ENCODE data around the gene RNU2-1.
"Not testable (repeated sequence)": the region's sequence is repeated elsewhere in the genome, so short reads cannot be mapped to it uniquely, and the experiment has no call there.

RNU2-1 gene

DNA sequence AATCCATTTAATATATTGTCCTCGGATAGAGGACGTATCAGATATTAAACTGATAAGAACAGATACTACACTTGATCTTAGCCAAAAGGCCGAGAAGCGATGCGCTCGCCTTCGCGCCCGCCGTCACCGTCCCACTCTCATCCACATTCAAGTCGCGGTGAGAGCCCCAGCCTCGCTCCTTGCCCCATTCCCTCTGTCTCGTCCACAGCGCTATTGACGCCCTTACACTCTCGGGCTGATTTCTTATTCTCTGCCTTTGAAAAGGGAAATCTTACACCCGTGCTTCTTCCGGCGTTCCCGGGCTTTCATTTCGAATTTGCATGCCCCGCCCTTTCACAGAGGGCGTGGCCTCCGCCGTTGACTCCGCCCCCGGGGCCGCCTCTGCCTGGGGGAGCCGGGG is at the start of gene RNU2-1:
RNU2-1 (minus strand) TSS at position 101 of the 400 bp plus-strand sequence.
- DNase-seq (ENCODE audit: low read depth, low spot score) = not testable (repeated sequence)

GRCh38 chr17:43272914-43273313 is 39.1 kb upstream of the RNU2-1 start:
- DNase-seq (ENCODE audit: low read depth, low spot score) = not testable (repeated sequence)

DNA sequence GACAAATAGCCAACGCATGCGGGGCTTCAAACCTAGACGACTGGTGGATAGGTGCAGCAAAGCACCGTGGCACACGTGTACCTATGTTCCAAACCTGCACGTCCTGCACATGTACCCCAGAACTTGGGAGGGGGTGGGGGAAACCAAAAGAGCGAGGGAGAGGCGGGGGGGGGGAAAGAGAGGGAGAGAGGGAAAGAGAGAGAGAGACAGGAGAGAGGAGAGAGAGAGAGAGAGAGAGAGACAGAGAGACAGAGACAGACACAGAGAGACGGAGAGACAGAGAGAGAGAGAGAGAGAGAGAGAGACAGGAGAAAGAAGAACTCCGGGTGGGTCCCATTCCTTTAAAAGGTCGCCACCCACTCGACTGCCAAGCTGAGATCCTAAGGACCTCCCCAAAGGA is 38.7 kb upstream of the RNU2-1 start:
- not testable (repeated sequence) for DNase-seq (ENCODE audit: low read depth, low spot score)

GRCh38 chr17:43270552-43271504 is 37.1 kb upstream of the RNU2-1 start:
- not testable (repeated sequence) for DNase-seq (ENCODE audit: low read depth, low spot score)

DNA sequence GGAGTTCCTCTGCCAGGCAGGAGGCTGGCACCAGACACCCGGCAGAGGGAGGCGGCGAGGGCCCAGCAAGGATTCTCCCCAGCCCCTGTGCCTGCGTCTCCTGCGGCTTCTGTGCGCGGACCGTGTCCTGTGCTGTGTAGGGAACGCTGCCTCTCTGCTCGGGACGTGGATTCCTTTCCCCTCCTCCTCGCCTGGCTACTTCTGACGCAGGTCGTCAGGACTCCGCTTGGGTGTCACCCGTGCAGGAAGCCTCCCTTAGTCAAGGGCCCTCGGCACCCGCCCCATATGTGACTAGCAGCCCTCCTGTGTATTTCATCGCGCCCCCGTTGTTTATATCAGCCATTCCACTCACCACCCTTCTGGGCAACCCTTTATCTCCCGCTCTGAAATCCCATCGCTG is 12.7 kb upstream of the RNU2-1 start:
- DNase-seq (ENCODE audit: low read depth, low spot score) = not testable (repeated sequence)

DNA sequence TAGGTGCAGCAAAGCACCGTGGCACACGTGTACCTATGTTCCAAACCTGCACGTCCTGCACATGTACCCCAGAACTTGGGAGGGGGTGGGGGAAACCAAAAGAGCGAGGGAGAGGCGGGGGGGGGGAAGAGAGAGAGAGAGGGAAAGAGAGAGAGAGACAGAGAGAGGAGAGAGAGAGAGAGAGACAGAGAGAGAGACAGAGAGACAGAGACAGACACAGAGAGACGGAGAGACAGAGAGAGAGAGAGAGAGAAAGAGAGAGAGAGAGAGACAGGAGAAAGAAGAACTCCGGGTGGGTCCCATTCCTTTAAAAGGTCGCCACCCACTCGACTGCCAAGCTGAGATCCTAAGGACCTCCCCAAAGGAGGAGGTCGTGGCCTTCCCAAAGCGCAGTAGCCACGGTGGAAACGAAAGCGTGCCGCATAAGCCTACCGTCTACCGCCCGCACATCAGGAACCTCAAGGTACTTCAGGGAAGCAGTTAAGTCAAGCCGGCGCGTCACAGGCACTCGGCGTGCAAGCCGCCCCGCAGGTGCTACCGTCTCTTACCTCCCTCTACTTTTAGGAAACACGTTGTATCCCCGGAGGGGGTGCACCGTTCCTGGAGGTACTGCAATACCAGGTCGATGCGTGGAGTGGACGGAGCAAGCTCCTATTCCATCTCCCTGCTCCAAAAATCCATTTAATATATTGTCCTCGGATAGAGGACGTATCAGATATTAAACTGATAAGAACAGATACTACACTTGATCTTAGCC is 7.0 kb upstream of the RNU2-1 start:
- DNase-seq (ENCODE audit: low read depth, low spot score) = not testable (repeated sequence)

DNA sequence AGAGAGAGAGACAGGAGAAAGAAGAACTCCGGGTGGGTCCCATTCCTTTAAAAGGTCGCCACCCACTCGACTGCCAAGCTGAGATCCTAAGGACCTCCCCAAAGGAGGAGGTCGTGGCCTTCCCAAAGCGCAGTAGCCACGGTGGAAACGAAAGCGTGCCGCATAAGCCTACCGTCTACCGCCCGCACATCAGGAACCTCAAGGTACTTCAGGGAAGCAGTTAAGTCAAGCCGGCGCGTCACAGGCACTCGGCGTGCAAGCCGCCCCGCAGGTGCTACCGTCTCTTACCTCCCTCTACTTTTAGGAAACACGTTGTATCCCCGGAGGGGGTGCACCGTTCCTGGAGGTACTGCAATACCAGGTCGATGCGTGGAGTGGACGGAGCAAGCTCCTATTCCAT is 5.8 kb upstream of the RNU2-1 start:
- not testable (repeated sequence) for DNase-seq (ENCODE audit: low read depth, low spot score)

DNA sequence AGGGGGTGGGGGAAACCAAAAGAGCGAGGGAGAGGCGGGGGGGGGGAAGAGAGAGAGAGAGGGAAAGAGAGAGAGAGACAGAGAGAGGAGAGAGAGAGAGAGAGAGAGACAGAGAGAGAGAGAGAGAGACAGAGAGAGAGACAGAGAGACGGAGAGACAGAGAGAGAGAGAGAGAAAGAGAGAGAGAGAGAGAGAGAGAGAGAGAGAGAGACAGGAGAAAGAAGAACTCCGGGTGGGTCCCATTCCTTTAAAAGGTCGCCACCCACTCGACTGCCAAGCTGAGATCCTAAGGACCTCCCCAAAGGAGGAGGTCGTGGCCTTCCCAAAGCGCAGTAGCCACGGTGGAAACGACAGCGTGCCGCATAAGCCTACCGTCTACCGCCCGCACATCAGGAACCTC is 514 bp downstream of the RNU2-1 start:
- not testable (repeated sequence) for DNase-seq (ENCODE audit: low read depth, low spot score)

DNA sequence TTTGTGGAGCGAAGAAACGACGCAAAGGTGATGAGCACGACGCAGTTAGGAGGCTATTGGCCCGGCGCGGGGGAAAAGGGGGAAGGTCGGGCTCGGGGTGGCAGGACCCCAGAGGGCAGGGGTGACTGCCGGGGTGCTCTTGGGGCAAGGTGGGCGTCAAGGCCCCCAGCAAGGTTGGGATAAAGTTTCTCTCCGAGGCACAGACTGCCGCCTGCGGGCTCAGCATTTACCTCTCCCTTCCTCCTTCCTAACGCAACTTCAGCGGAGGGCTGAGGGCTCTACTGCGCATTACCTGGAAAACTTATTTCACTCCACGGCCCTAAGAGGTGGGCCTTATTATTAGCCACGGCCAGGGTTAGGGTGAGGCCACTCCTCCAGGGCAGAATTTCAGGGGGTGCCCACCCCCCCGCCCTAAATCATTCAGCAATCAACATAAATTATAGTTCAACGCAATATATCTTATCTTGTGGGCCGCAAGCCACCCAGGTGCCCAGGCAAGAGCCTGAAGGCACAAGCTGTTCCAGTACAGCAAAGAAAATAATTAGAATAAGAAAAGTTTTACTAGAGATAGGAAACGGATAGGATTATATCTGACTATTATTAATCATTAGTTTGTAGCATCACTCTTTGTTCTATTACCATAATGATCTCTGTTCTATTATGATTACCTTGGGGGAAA is 1.6 kb downstream of the RNU2-1 start:
- DNase-seq (ENCODE audit: low read depth, low spot score) = not testable (repeated sequence)

- not testable (repeated sequence) for DNase-seq (ENCODE audit: low read depth, low spot score)
Observed at GRCh38 chr17:43231205-43232020, 2.4 kb downstream of the RNU2-1 start.

DNA sequence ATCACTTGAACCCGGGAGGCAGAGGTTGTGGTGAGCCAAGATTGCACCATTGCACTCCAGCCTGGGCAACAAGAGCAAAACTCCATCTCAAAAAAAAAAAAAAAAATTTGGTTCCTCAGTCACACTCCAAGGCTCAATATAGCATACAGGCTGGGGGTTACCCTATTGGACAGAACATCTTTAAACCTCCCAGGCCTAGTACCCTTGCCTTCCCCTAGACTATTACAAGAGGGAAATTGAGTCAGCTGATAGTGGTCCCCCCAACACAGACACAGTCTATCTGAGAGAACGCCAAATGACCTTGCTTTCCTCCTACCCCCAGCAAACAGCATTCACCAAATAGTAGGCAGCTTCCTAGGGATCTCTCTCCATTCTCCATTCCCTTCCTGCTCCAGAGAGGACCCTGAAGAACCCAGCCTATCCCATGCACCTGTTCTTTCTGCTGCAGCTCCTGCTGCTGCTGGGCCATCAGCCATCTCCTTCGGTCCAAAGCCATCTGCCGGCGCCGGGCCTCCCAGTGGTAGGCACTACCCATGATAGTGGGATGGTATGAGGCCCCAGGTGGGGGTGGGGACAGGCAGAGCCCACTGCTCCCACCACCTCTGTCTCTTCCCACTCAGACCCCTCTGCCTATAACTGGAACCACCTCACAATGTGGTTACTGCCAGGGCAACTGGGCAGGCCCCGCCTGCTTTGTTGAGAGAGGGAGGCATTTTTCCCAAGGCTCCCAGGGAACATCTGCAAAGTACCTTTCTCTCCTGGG is 5.6 kb downstream of the RNU2-1 start, which contains the start of gene CCDC200:
CCDC200 (minus strand) TSS at position 604 of the 763 bp plus-strand sequence; CDS start at position 535, 69 bp downstream.
- DNase-seq (ENCODE audit: low read depth, low spot score) = not testable (repeated sequence)

GRCh38 chr17:43226393-43226792 is 7.4 kb downstream of the RNU2-1 start:
- DNase-seq (ENCODE audit: low read depth, low spot score) = no peak

DNA sequence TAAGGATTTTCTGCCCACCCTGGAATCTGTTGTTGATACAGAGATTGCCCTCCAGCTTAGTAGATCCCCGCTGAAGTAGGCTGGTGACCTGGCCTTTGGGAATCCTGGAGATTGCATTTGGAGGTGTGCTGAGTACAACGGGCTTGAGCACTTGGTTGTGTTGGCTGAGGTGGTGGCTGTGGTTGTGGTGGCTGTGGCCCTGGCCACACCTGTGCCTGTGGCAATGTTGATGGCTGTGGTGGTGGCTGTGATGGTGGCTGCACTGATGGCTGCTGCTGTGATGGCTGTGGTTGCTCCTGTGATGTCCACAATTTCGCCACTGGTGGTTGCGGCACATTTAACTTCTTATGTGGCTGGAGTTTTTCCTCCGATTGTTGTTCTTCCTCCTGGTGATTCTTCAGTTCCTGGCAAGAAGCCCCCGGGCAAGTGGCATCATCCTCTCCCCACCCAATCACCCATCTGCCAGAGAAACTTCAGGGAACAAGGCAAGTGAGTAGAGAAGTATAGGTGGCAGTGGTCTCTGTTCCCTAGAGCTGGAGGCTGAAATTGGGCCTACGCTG is 9.6 kb downstream of the RNU2-1 start:
- DNase-seq (ENCODE audit: low read depth, low spot score) = no peak

DNA sequence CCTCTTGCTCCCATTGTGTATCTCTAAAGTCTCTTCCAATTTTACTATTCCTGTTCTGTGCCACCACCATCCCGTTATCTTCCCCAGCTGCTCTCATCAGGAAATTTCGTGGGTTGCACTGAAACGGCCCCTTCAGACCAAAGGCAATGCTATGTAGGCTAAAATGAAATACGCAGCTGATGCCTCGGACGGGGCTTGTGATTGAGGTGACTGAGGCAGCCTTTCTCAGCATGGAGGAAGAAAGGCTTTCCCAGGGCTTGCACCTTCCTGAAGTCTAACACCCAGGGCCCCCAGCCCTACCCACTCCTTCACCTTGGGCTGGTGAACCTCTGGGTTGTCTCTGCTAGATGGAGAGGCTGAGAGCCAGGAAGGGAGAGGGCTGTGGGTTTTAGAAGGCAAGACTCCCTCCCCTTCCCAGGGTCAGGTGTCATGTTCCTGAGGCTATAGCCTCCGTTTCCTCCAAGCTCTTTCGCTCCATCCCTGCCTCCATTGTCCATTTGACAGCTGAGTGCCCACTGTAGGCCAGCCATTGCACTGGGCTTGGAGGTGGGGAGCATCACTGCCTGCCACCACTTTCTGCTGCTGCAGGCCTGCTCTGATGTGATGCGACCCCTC is 13.2 kb downstream of the RNU2-1 start:
- DNase-seq (ENCODE audit: low read depth, low spot score) = no peak

DNA sequence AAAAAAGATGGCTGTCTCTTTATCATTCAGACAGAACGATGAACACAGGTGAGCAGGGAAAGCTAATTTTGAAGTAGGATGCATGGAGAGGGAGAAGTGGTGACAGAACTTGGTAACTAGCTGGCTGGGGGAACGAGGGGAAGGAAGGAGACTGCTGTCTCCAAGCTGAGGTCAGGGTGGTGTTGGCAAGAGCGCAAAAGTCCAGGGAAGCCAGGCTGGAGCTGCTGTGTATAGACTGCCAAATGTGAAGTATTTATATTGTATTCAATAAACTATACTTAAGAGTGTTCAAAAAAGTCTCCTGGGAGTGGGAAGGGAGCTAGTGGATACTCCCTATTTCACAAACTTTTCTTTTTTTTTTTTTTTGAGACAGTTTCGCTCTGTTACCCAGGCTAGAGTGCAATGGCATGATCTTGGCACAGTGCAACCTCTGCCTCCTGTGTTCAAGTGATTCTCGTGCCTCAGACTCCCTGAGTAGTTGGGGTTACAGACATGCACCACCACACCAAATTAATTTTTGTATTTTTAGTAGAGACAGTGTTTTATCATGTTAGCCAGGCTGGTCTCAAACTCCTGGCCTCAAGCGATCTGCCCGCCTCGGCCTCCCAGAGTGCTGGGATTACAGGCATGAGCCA is 13.9 kb downstream of the RNU2-1 start:
- no peak for DNase-seq (ENCODE audit: low read depth, low spot score)

DNA sequence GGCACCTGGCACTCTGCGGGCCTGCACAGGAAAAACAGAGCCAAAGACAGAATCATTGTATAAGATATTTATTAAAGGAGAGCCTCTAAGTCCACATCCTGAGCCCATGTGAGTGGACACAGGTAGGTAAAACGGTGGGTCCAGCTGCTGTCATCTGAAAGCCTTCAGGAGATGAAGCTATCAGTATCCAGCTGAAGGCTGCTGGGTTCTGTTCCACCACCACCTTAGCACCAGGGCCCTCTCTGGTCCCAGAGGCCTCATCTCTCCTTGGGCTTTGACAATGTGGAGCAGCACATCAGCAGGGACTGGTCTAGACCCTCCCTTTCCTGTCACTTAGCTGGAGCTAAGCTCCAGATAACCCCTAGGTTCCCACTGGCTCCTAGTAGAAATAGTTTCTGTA is 14.8 kb downstream of the RNU2-1 start:
- DNase-seq (ENCODE audit: low read depth, low spot score) = no peak

DNA sequence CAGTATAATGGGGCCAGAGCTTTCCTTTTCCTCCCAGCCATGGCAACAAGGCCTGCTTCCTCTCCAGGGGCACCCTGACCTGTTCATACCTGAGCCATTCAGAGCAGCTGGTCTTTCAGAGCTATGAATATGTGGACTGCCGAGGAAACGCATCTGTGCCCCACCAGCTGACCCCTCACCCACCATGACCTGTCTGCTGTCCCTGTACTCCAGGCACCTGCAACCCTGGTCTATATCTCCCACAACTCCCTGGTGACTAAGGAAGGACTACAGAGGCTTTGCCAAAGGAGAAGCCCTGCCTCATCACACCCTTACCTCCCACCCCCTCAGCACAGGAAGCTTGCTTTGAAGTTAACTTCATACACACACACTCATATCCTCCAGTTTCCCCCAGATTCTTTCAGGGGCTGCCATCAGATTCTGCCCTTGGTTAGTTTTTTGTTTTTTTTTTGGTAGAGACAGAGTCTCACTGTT is 16.1 kb downstream of the RNU2-1 start:
- DNase-seq (ENCODE audit: low read depth, low spot score) = no peak

DNA sequence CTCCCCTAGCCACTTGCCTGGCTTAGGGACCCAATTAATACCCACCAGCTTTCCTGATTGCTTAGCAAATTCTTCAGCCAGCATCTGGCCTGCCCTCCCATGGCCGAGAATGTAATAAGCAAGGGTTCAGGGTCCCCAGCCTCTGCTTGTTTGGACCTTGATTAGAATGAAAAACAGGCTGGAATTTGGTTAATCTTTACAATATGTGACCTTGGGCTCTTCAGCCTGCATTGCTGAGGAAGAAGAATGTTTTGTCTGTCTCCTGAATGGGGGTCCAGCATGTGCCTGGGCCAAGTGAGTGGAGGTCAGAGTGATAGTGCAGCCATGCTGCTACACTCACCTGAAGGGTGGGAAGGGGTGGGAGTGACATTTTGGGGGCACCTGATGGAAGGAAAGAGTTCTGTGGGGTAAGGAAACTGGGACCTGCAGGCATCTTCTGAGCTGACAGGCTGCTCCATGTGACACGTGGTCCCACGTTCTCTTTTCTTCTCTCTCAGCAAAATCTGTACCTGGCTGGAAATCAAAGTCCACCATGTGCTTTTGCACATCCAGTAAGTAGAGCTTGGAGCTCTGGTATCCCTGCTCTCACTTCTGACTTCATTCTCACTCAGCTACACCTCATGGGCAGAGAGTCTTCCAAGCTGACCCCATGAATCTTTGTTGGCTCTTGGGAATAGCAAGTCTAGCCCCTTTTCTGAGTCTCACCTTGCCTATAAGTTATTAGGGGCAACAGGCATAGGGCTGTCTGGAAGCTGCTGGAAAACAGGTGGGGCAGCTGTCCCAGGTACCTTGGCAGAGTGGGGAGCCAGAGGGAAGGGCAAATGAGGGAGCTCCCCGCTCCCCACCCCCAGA is 16.8 kb downstream of the RNU2-1 start:
- no peak for DNase-seq (ENCODE audit: low read depth, low spot score)
